Astrocyte (in vitro differentiated cells and primary cell): Measurements from ENCODE around the gene FBXL14. TPM values are rescaled to one million over a fixed set of nuclear protein-coding genes. Genes with fewer than 3 reads are reported as not detected.

Source experiments
- DNase-seq: peaks from one replicate; pipeline ENCODE4 v3.0.0-alpha.2; 2010; ENCODE audit warnings: low read depth
- FAIRE-seq: peaks from 2 replicates; lab custom pipeline; 2011; peaks lifted over from hg19 to GRCh38; lab: Jason Lieb, UNC
- H2AFZ ChIP-seq: 2 replicates; pipeline ENCODE4 v1.6.0; 2012; ENCODE audit warnings: low read depth, low read length, inconsistent platforms
- H3K27ac ChIP-seq: 2 replicates; pipeline ENCODE4 v1.5.1; 2011; ENCODE audit warnings: low read depth, low read length, inconsistent platforms
- H3K27me3 ChIP-seq: 2 replicates; pipeline ENCODE4 v1.6.0; 2011; ENCODE audit warnings: low read length, inconsistent platforms; ENCODE audit not compliant: insufficient read depth
- H3K36me3 ChIP-seq: 2 replicates; pipeline ENCODE4 v1.5.1; 2011; ENCODE audit warnings: low read length, inconsistent platforms; ENCODE audit not compliant: insufficient read depth
- H3K4me1 ChIP-seq: 2 replicates; pipeline ENCODE4 v1.5.1; 2011; ENCODE audit warnings: low read length, inconsistent platforms; ENCODE audit not compliant: insufficient read depth
- H3K4me2 ChIP-seq: 2 replicates; pipeline ENCODE4 v1.6.0; 2012; ENCODE audit warnings: low read length, inconsistent platforms
- H3K4me3 ChIP-seq: 2 replicates; pipeline ENCODE4 v1.5.1; 2011; ENCODE audit warnings: low read depth, mild to moderate bottlenecking, low read length, inconsistent platforms; ENCODE audit not compliant: insufficient read depth
- H3K79me2 ChIP-seq: 2 replicates; pipeline ENCODE4 v1.6.0; 2012; ENCODE audit warnings: mild to moderate bottlenecking, low read length, inconsistent platforms; ENCODE audit not compliant: insufficient read depth
- H3K9ac ChIP-seq: 2 replicates; pipeline ENCODE4 v1.6.0; 2012; ENCODE audit warnings: mild to moderate bottlenecking, low read length, inconsistent platforms
- H3K9me3 ChIP-seq: 2 replicates; pipeline ENCODE4 v1.5.1; 2012; ENCODE audit warnings: low read depth, mild to moderate bottlenecking, low read length, inconsistent platforms; ENCODE audit not compliant: insufficient read depth
- H4K20me1 ChIP-seq: 2 replicates; pipeline ENCODE4 v1.6.0; 2012; ENCODE audit warnings: low read length, inconsistent platforms; ENCODE audit not compliant: insufficient read depth
- H3K27ac Mint-ChIP-seq: one replicate; pipeline ENCODE4 v1.8.0; 2021; ENCODE audit warnings: mild to moderate bottlenecking, mixed read lengths; ENCODE audit not compliant: unreplicated experiment
- H3K27me3 Mint-ChIP-seq: one replicate; pipeline ENCODE4 v1.8.0; 2021; ENCODE audit warnings: low read depth, mixed read lengths; ENCODE audit not compliant: unreplicated experiment
- H3K36me3 Mint-ChIP-seq: one replicate; pipeline ENCODE4 v1.8.0; 2021; ENCODE audit warnings: low read depth, mixed read lengths; ENCODE audit not compliant: unreplicated experiment
- H3K4me1 Mint-ChIP-seq: one replicate; pipeline ENCODE4 v1.8.0; 2021; ENCODE audit warnings: low read depth, mixed read lengths; ENCODE audit not compliant: unreplicated experiment
- H3K4me3 Mint-ChIP-seq: one replicate; pipeline ENCODE4 v1.8.0; 2021; ENCODE audit warnings: mild to moderate bottlenecking, moderate library complexity, mixed read lengths; ENCODE audit not compliant: unreplicated experiment
- H3K9me3 Mint-ChIP-seq: one replicate; pipeline ENCODE4 v1.8.0; 2021; ENCODE audit warnings: mild to moderate bottlenecking, mixed read lengths; ENCODE audit not compliant: unreplicated experiment
- EZH2 ChIP-seq: IDR thresholded peaks from 2 replicates; pipeline ENCODE4 v1.6.1; 2012; ENCODE audit warnings: mild to moderate bottlenecking, low read length, inconsistent platforms; ENCODE audit not compliant: insufficient read depth
- total RNA-seq: library from RNA; stranded (reverse); gene quantifications from 2 replicates; pipeline ENCODE4 v1.2.1, GENCODE V29; 2021
- TF ChIP-seq, protein P1 (sequence below): IDR thresholded peaks from 2 replicates; pipeline ENCODE4 v1.5.1; 2011; ENCODE audit warnings: low read depth, mild to moderate bottlenecking, inconsistent platforms, low read length, moderate library complexity; ENCODE audit not compliant: insufficient read depth

Gene FBXL14
- total RNA-seq, 1 donor from 2014 or later = 9.2 TPM

DNA sequence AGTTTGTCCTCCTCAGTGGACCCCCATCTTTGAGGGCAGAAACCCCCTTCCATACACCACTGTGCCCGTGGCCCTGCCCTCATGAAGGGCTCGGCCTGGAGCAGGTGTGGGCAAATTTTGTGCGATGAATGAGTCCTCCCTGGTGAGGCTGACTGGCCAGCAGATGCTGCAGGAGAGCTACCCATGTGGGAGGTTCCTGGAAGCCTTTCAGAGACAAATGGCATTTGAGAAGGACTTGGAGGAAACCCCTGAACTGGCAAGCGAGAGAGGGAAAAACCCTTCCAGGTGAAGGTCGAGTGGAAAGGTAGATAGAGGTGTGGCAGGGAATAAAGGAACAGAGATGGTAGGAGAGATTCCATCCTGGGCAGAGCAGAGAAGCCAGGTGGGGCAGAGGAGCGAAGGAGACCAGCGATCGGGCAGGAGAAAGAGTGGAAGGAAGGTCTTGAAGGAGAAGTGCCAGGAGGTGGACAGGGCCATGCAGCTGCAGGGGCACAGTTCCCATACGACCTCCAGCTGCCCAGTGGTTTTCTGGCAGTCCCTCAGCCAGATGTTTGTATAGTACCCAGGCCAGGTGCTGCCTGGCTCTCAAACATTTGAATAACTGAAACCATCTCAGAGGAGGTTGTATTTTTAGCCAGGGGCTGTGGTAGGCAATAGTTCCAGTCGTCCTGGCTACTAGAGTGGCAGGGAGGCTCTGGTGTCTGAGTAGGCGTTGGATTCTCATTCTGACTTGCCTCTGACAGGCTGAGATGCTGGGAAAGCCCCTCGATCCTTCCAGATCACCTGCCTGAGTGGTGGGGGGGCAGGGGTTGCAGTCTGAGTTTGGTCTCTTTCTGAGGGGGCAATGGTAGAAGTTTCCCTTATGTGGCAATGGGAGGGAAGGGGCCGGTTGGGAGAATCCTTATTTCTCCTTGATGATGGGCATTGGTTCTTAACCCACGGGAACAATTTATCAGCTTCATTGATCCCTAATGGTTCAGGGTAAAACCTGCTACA lies 40.1 kb downstream of the FBXL14 start:
- DNase-seq (no peak), FAIRE-seq (no peak)
- H3K9ac ChIP-seq = no peak overlapping the region
- no peaks in the 10 kb centered on the region for H3K36me3 ChIP-seq
- no peaks in the 10 kb centered on the region for H3K9me3 Mint-ChIP-seq
- H3K27ac Mint-ChIP-seq = no peak overlapping the region
- no peak overlapping the region for H3K4me3 Mint-ChIP-seq
- H3K36me3 Mint-ChIP-seq = peaks cover 29% of the 10 kb centered on the region
- H3K4me1 ChIP-seq = peaks cover 3% of the 10 kb centered on the region
- H3K4me2 ChIP-seq = no peak overlapping the region
- H4K20me1 ChIP-seq = peaks cover 54% of the 10 kb centered on the region
- no peaks in the 10 kb centered on the region for H3K9me3 ChIP-seq
- no peaks in the 10 kb centered on the region for H3K27me3 Mint-ChIP-seq
- no peak overlapping the region for H2AFZ ChIP-seq
- H3K27me3 ChIP-seq = no peaks in the 10 kb centered on the region
- H3K79me2 ChIP-seq = peaks cover 80% of the 10 kb centered on the region
- H3K4me1 Mint-ChIP-seq = peaks cover 12% of the 10 kb centered on the region
- H3K4me3 ChIP-seq = no peak overlapping the region
- H3K27ac ChIP-seq = no peak overlapping the region
- TF ChIP-seq, protein P1, sequence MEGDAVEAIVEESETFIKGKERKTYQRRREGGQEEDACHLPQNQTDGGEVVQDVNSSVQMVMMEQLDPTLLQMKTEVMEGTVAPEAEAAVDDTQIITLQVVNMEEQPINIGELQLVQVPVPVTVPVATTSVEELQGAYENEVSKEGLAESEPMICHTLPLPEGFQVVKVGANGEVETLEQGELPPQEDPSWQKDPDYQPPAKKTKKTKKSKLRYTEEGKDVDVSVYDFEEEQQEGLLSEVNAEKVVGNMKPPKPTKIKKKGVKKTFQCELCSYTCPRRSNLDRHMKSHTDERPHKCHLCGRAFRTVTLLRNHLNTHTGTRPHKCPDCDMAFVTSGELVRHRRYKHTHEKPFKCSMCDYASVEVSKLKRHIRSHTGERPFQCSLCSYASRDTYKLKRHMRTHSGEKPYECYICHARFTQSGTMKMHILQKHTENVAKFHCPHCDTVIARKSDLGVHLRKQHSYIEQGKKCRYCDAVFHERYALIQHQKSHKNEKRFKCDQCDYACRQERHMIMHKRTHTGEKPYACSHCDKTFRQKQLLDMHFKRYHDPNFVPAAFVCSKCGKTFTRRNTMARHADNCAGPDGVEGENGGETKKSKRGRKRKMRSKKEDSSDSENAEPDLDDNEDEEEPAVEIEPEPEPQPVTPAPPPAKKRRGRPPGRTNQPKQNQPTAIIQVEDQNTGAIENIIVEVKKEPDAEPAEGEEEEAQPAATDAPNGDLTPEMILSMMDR = no peak
- TF ChIP-seq EZH2 = no peak

DNA sequence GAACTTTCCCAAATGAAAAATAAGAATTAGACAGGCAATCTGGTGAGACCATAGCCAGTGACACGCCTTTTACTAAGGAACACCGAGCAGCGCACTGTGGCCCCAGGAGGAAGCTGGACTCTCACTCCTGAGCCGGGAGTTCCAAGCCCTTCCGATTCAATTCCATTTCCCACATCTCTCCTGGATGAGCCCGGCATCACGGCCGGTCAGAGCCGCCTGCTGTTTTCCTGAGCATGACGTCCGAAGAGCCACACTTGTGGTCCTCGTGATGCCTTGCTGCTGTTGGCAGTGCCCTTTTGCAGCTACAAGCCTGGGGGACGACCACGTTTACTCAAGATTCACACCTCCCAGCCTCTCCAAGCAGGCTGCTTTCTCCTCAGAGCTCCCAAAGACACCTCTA lies 40.8 kb downstream of the FBXL14 start:
- peaks cover 53% of the 10 kb centered on the region for H4K20me1 ChIP-seq
- Mint-ChIP-seq H3K4me3 (no peak overlapping the region), H3K27ac (no peak overlapping the region), H3K36me3 (peaks cover 27% of the 10 kb centered on the region), H3K27me3 (no peaks in the 10 kb centered on the region), H3K4me1 (peaks cover 12% of the 10 kb centered on the region), H3K9me3 (no peaks in the 10 kb centered on the region)
- no peak overlapping the region for H3K27ac ChIP-seq
- H2AFZ ChIP-seq = no peak overlapping the region
- TF ChIP-seq, protein P1 = no peak
- no peak for TF ChIP-seq EZH2
- H3K9me3 ChIP-seq = no peaks in the 10 kb centered on the region
- no peak overlapping the region for H3K9ac ChIP-seq
- peaks cover 81% of the 10 kb centered on the region for H3K79me2 ChIP-seq
- H3K27me3 ChIP-seq = no peaks in the 10 kb centered on the region
- no peak for FAIRE-seq
- H3K4me2 ChIP-seq = no peak overlapping the region
- H3K4me3 ChIP-seq = no peak overlapping the region
- peaks cover 3% of the 10 kb centered on the region for H3K4me1 ChIP-seq
- DNase-seq = no peak
- no peaks in the 10 kb centered on the region for H3K36me3 ChIP-seq
